ENCODE measurements around the gene USP17L27.
"Not testable (repeated sequence)": the region's sequence is repeated elsewhere in the genome, so short reads cannot be mapped to it uniquely, and the experiment has no call there.

USP17L27 gene

DNA sequence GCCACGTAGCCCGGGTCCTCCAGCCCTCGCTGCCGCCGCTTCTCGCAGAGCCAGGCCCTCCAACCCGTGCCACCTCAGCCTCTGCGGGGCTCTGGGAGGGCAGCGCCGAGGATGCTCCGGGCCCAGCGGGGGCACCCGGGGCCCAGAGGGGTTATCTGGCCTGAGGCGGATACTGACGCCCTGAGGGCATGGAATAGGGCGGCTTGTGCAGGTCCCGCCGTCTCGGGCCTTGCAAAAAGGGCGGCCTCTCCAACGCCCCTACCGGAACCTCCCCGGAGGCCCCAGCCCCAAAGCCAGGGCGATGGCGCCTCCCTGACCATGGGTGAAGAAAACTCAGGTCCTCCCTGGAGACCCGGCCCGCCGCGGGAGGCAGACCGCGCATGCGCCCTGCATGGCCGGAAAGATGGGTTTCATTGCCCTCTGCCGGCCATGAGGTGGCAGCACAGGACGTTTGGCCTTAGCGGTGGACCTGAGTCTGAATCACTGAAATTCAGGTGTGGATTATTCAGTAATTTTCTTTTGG lies 37.1 kb downstream of the USP17L27 start:
- H3K4me1 ChIP-seq (ENCODE audit: control insufficient read depth, insufficient read depth, low read length, unreplicated experiment); H3K79me2 ChIP-seq (ENCODE audit: control insufficient read depth, insufficient read depth, low read length, unreplicated experiment); H2AFZ ChIP-seq (ENCODE audit: low read length, unreplicated experiment); H3K36me3 ChIP-seq (ENCODE audit: insufficient read depth, low read length); H3K27ac ChIP-seq (ENCODE audit: low read depth, low read length); H3K27me3 ChIP-seq (ENCODE audit: insufficient read depth, low read length); H3K4me3 ChIP-seq (ENCODE audit: low read depth, low read length): not testable (repeated sequence)

DNA sequence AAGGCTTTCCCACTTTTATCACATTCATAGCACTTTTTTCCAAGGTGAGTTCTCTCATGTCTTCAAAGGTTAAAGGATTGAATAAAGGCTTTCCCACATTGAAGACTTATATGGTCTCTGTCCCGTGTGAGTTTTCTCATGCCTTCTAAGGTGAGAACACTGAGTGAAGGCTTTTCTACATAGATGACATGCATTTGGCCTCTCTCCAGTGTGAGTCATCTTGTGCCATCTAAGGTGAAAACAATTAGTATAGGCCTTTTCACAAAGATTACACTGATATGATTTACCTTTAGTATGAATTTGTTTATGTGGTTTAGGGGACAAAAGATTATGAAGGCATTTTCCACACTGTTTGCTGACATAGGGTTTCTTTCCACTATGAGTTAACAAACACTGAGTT lies 40.2 kb downstream of the USP17L27 start:
- Histone ChIP-seq H2AFZ (ENCODE audit: low read length, unreplicated experiment) (no peak overlapping the region), H3K4me1 (ENCODE audit: control insufficient read depth, insufficient read depth, low read length, unreplicated experiment) (no peaks in the 10 kb centered on the region)

DNA sequence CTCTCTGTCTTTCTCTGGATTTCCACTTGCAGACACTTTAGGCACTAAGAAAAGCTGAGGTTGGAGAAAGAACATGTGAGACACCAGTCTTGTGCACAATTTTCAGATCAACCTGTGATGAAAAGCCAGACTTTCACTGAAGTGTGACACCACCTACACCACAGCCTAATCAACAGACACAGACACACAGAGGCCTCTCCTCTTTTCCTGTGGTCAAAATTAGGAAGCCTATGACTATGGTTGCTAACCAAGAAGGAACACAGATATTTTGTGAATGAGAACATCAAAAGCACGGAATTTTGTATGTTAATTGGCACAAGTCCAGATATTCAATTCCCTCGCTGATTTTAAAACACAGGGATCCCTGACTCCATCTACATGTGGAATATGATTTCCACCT lies 45.1 kb downstream of the USP17L27 start:
- not testable (repeated sequence) for H3K36me3 ChIP-seq (ENCODE audit: insufficient read depth, low read length); H2AFZ ChIP-seq (ENCODE audit: low read length, unreplicated experiment); H3K4me3 ChIP-seq (ENCODE audit: low read depth, low read length); H3K79me2 ChIP-seq (ENCODE audit: control insufficient read depth, insufficient read depth, low read length, unreplicated experiment); H3K4me1 ChIP-seq (ENCODE audit: control insufficient read depth, insufficient read depth, low read length, unreplicated experiment); H3K27ac ChIP-seq (ENCODE audit: low read depth, low read length); H3K27me3 ChIP-seq (ENCODE audit: insufficient read depth, low read length)

More for the DNA sequence above, 40.2 kb downstream of the USP17L27 start:
- Histone ChIP-seq H3K79me2 (ENCODE audit: control insufficient read depth, insufficient read depth, low read length, unreplicated experiment) (no peaks in the 10 kb centered on the region), H3K4me3 (ENCODE audit: low read depth, low read length) (no peak overlapping the region), H3K27ac (ENCODE audit: low read depth, low read length) (no peak overlapping the region), H3K36me3 (ENCODE audit: insufficient read depth, low read length) (no peaks in the 10 kb centered on the region), H3K27me3 (ENCODE audit: insufficient read depth, low read length) (no peaks in the 10 kb centered on the region)

Data from ACC112 (cell line).